HG02623 (cell line): ENCODE measurements around the gene VAC14.

Source experiments
- ATAC-seq: cut with Tn5 transposase; IDR thresholded peaks from one replicate; pipeline ENCODE4 v1.9.1; 2021; ENCODE audit warnings: moderate library complexity; ENCODE audit not compliant: unreplicated experiment

The VAC14 gene

GRCh38 chr16:70765491-70765890 is 35.5 kb downstream of the VAC14 start:
- no peak for ATAC-seq

- no peak for ATAC-seq
Measured at GRCh38 chr16:70764632-70765031, 36.3 kb downstream of the VAC14 start.

GRCh38 chr16:70760221-70760620 is 40.7 kb downstream of the VAC14 start:
- ATAC-seq: no peak

- no peak for ATAC-seq
Measured at GRCh38 chr16:70759666-70760065, 41.3 kb downstream of the VAC14 start.

GRCh38 chr16:70758786-70759185 is 42.2 kb downstream of the VAC14 start:
- ATAC-seq: no peak

- ATAC-seq: no peak
Measured at GRCh38 chr16:70757183-70757582, 43.8 kb downstream of the VAC14 start.

GRCh38 chr16:70756071-70756470 is 44.9 kb downstream of the VAC14 start:
- ATAC-seq: no peak

- no peak for ATAC-seq
Measured at GRCh38 chr16:70754851-70755600, 45.9 kb downstream of the VAC14 start.

- ATAC-seq: no peak
Measured at GRCh38 chr16:70754371-70754770, 46.6 kb downstream of the VAC14 start.

- no peak for ATAC-seq
Measured at GRCh38 chr16:70753694-70754325, 47.1 kb downstream of the VAC14 start.

- ATAC-seq: no peak
Measured at GRCh38 chr16:70753228-70753627, 47.7 kb downstream of the VAC14 start.

GRCh38 chr16:70752426-70752825 is 48.5 kb downstream of the VAC14 start:
- no peak for ATAC-seq

GRCh38 chr16:70751593-70751992 is 49.4 kb downstream of the VAC14 start:
- ATAC-seq: no peak

GRCh38 chr16:70750893-70751467 is 50.0 kb downstream of the VAC14 start:
- no peak for ATAC-seq

GRCh38 chr16:70749681-70750601 is 51.0 kb downstream of the VAC14 start:
- no peak for ATAC-seq

- no peak for ATAC-seq
Measured at GRCh38 chr16:70749006-70749678, 51.8 kb downstream of the VAC14 start.

- no peak for ATAC-seq
Measured at GRCh38 chr16:70747703-70748631, 53.0 kb downstream of the VAC14 start.

GRCh38 chr16:70746708-70747424 is 54.1 kb downstream of the VAC14 start:
- ATAC-seq: no peak
